ENCODE results near the gene FKBP4. TPM values are rescaled to one million over a fixed set of nuclear protein-coding genes. Genes with fewer than 3 reads are reported as not detected.

Gene FKBP4
- total and polyA plus RNA-seq, 2 donors (not counting 3 experiments of a cell fraction or from before 2014, with no cell fraction given), result 31.0 to 85.6 TPM

DNA sequence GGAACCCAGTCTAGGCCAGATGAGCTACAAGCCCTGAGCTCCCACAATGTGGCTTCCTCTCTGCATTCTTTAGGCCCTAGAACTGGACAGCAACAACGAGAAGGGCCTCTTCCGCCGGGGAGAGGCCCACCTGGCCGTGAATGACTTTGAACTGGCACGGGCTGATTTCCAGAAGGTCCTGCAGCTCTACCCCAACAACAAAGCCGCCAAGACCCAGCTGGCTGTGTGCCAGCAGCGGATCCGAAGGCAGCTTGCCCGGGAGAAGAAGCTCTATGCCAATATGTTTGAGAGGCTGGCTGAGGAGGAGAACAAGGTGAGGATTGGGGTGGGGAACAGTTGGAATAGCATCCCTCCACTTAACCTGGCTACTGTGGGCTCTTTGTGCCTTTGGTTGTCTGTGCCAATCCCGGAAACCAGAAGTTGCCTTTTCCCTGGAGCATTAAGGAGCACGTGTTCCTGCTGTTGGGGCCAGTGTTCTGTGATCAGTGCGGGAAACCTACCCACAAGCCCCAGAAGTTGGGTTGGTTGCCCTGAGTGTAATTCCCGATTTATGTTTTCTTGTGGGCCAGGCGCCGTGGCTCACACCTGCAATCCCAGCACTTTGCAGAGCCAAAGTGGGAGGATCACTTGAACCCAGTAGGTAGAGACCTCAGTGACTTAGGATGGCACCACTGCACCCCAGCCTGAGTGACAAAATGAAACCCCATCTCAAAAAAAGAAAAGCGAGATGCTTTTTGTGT, 6.4 kb downstream of the FKBP4 start:
- Histone ChIP-seq H3K4me2 (ENCODE audit: insufficient read depth, low read length) (no peak overlapping the region), H3K4me1 (ENCODE audit: control insufficient read depth, extremely low read depth, insufficient read depth, low read length) (peaks cover 26% of the 10 kb centered on the region), H3K4me3 (replicated peaks in 1 of 3; ENCODE audit: insufficient read depth in 1 of 3, low read depth in 1 of 3, low read length in 3 of 3) (no peak overlapping the region), H3K9me3 (replicated peaks; ENCODE audit: control insufficient read depth, insufficient read depth, low read length) (no peaks in the 10 kb centered on the region), H3K36me3 (ENCODE audit: control insufficient read depth in 2 of 2, extremely low read depth in 1 of 2, insufficient read depth in 2 of 2, low read length in 2 of 2) (peaks cover 30 to 46% of the 10 kb centered on the region in 2 experiments), H4K20me1 (replicated peaks; ENCODE audit: control insufficient read depth, extremely low read depth, insufficient read depth, low read length) (no peaks in the 10 kb centered on the region), H3K9ac (replicated peaks; ENCODE audit: extremely low read depth, insufficient read depth, low read length) (no peak overlapping the region), H3K79me2 (ENCODE audit: control insufficient read depth, insufficient read depth, low read length) (peaks cover 19% of the 10 kb centered on the region), H3K27me3 (ENCODE audit: control insufficient read depth in 2 of 2, insufficient read depth in 2 of 2, low read length in 2 of 2) (no peaks in the 10 kb centered on the region), H2AFZ (ENCODE audit: low read depth, low read length) (no peak overlapping the region), H3K9me1 (replicated peaks; ENCODE audit: control insufficient read depth, extremely low read depth, insufficient read depth, low read length) (no peaks in the 10 kb centered on the region), H3K27ac (ENCODE audit: insufficient read depth, low read depth, low read length) (no peak overlapping the region)
- ChIA-PET POLR2A (no interaction called here), CTCF (no interaction called here)
- no TSS peak for BruUV-seq (replicated peaks)
- intact Hi-C loops (cut with micrococcal nuclease), result no loop called here
- TF ChIP-seq, protein P1, sequence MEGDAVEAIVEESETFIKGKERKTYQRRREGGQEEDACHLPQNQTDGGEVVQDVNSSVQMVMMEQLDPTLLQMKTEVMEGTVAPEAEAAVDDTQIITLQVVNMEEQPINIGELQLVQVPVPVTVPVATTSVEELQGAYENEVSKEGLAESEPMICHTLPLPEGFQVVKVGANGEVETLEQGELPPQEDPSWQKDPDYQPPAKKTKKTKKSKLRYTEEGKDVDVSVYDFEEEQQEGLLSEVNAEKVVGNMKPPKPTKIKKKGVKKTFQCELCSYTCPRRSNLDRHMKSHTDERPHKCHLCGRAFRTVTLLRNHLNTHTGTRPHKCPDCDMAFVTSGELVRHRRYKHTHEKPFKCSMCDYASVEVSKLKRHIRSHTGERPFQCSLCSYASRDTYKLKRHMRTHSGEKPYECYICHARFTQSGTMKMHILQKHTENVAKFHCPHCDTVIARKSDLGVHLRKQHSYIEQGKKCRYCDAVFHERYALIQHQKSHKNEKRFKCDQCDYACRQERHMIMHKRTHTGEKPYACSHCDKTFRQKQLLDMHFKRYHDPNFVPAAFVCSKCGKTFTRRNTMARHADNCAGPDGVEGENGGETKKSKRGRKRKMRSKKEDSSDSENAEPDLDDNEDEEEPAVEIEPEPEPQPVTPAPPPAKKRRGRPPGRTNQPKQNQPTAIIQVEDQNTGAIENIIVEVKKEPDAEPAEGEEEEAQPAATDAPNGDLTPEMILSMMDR (IDR thresholded peaks at IDR 0.05; ENCODE audit: extremely low read depth in 1 of 2, insufficient read depth in 1 of 2, low read depth in 1 of 2, low read length in 2 of 2), result no peak
- TF ChIP-seq EZH2 (IDR thresholded peaks at IDR 0.05; ENCODE audit: borderline replicate concordance, low read depth, low read length, severe bottlenecking), result no peak
- TF ChIP-seq POLR2AphosphoS5 (IDR thresholded peaks at IDR 0.05; ENCODE audit: insufficient read depth, low read depth, low read length), result no peak
- TF ChIP-seq FOS (IDR thresholded peaks at IDR 0.05; ENCODE audit: borderline replicate concordance, insufficient read depth, low read length), result no peak
- no peak for TF ChIP-seq JUN (IDR thresholded peaks at IDR 0.05; ENCODE audit: borderline replicate concordance, insufficient read depth, insufficient read length, low read depth)
- dilution Hi-C loops (cut with MboI; ENCODE audit: extremely low pct_ligation_motif_present, low sequenced_read_pairs), result no loop called here
- DNase-seq (ENCODE audit: low read depth, low spot score) (no peak), FAIRE-seq (no peak)
